Trophoblast cell (in vitro differentiated cells and primary cell): ENCODE measurements around the gene CD93. TPM values are rescaled to one million over a fixed set of nuclear protein-coding genes. Genes with fewer than 3 reads are reported as not detected.
A peak's percentile ranks its signal among the peaks of the same experiment; 100 is the strongest.

Source experiments
- DNase-seq, 2 donors: peaks; one replicate each; pipeline ENCODE4 v3.0.0-alpha.2; 2016
- H2AFZ ChIP-seq: 2 replicates; pipeline ENCODE4 v1.6.1; 2013; ENCODE audit warnings: low read length, moderate library complexity, mild to moderate bottlenecking; ENCODE audit not compliant: insufficient read depth, poor library complexity
- H2AK5ac ChIP-seq: 2 replicates; pipeline ENCODE4 v1.6.1; 2013; ENCODE audit warnings: mild to moderate bottlenecking, low read length
- H2BK120ac ChIP-seq: 2 replicates; pipeline ENCODE4 v1.6.1; 2013; ENCODE audit warnings: low read length, mild to moderate bottlenecking, moderate library complexity; ENCODE audit not compliant: insufficient read depth, poor library complexity
- H2BK12ac ChIP-seq: 2 replicates; pipeline ENCODE4 v1.6.1; 2013; ENCODE audit warnings: mild to moderate bottlenecking, low read length, moderate library complexity
- H2BK5ac ChIP-seq: 2 replicates; pipeline ENCODE4 v1.6.1; 2013; ENCODE audit warnings: low read length, low read depth, moderate library complexity, mild to moderate bottlenecking; ENCODE audit not compliant: poor library complexity
- H3K14ac ChIP-seq: 2 replicates; pipeline ENCODE4 v1.6.1; 2013; ENCODE audit warnings: mild to moderate bottlenecking, low read length
- H3K18ac ChIP-seq: 2 replicates; pipeline ENCODE4 v1.6.1; 2013; ENCODE audit warnings: mild to moderate bottlenecking, low read length
- H3K23ac ChIP-seq: 2 replicates; pipeline ENCODE4 v1.6.1; 2013; ENCODE audit warnings: low read length
- H3K27ac ChIP-seq: 2 replicates; pipeline ENCODE4 v1.5.1; 2013; ENCODE audit warnings: low read depth, mild to moderate bottlenecking, inconsistent platforms, low read length, moderate library complexity
- H3K27me3 ChIP-seq: 2 replicates; pipeline ENCODE4 v1.6.1; 2013; ENCODE audit warnings: inconsistent platforms, mild to moderate bottlenecking, low read length, moderate library complexity; ENCODE audit not compliant: insufficient read depth
- H3K36me3 ChIP-seq, 2 experiments: 1 replicate in 1 of 2; 2 replicates in 1 of 2; pipeline ENCODE4 v1.6.1; 2013; ENCODE audit warnings: low read length in 2 of 2, mild to moderate bottlenecking in 2 of 2, moderate library complexity in 1 of 2; ENCODE audit not compliant: insufficient read depth in 2 of 2, control insufficient read depth in 1 of 2
- H3K4ac ChIP-seq: 2 replicates; pipeline ENCODE4 v1.6.1; 2013; ENCODE audit warnings: low read depth, mild to moderate bottlenecking, low read length, moderate library complexity
- H3K4me1 ChIP-seq, 2 experiments: 1 replicate in 1 of 2; 2 replicates in 1 of 2; pipeline ENCODE4 v1.6.1; 2013; ENCODE audit warnings: low read length in 2 of 2, mild to moderate bottlenecking in 2 of 2, moderate library complexity in 1 of 2; ENCODE audit not compliant: insufficient read depth in 2 of 2, control insufficient read depth in 1 of 2
- H3K4me2 ChIP-seq: 2 replicates; pipeline ENCODE4 v1.6.1; 2013; ENCODE audit warnings: inconsistent platforms, mild to moderate bottlenecking, low read length, moderate library complexity
- H3K4me3 ChIP-seq: 2 replicates; pipeline ENCODE4 v1.5.1; 2013; ENCODE audit warnings: mild to moderate bottlenecking, low read depth, low read length, inconsistent platforms
- H3K79me1 ChIP-seq: one replicate; pipeline ENCODE4 v1.6.1; 2013; ENCODE audit warnings: low read length
- H3K79me2 ChIP-seq: 2 replicates; pipeline ENCODE4 v1.6.1; 2013; ENCODE audit warnings: low read length, mild to moderate bottlenecking; ENCODE audit not compliant: control insufficient read depth, insufficient read depth, poor library complexity
- H3K9ac ChIP-seq: 2 replicates; pipeline ENCODE4 v1.6.1; 2013; ENCODE audit warnings: mild to moderate bottlenecking, low read length
- H3K9me3 ChIP-seq: 2 replicates; pipeline ENCODE4 v1.6.1; 2013; ENCODE audit warnings: low read depth, mild to moderate bottlenecking, control low read depth, inconsistent platforms, low read length; ENCODE audit not compliant: insufficient read depth
- H4K12ac ChIP-seq: 2 replicates; pipeline ENCODE4 v1.6.1; 2013; ENCODE audit warnings: low read depth, mild to moderate bottlenecking, low read length, moderate library complexity
- H4K8ac ChIP-seq: 2 replicates; pipeline ENCODE4 v1.6.1; 2013; ENCODE audit warnings: low read depth, mild to moderate bottlenecking, low read length, moderate library complexity
- H4K91ac ChIP-seq: one replicate; pipeline ENCODE4 v1.6.1; 2013; ENCODE audit warnings: low read depth, mild to moderate bottlenecking, low read length, moderate library complexity
- WGBS: extraction: QIAGEN DNeasy Blood & Tissue Kit; methylation state at CpG from one replicate; pipeline ENCODE4 v1.1.7; 2013; ENCODE audit warnings: missing lambda C conversion rate; ENCODE audit not compliant: insufficient read length, insufficient coverage; ENCODE audit errors: extremely low coverage; 5-methylcytosine and 5-hydroxymethylcytosine counted together
- polyA plus RNA-seq: library from polyadenylated mRNA; stranded (reverse); fragments of 200-250 nt; gene quantifications from 2 replicates; pipeline ENCODE4 v1.2.3, GENCODE V29; 2013

CD93 gene
- under 0.01 TPM in 1 of 2 replicates, not detected in the other for polyA plus RNA-seq

GRCh38 chr20:23086056-23086566 is at the start of gene CD93:
Gene CD93 (minus strand): TSS chr20:23086324. CDS start chr20:23086192, 132 bp downstream.
- H2BK5ac ChIP-seq, result no peak within 1 kb of the TSS
- H2BK120ac ChIP-seq, result no peak within 1 kb of the TSS
- H3K18ac ChIP-seq, result no peak within 1 kb of the TSS
- no peaks in the 10 kb centered on the region for H3K79me1 ChIP-seq
- H3K36me3 ChIP-seq, result no peaks in the 10 kb centered on the region
- H3K4me2 ChIP-seq, result no peak within 1 kb of the TSS
- H3K9me3 ChIP-seq, result no peaks in the 10 kb centered on the region
- H3K4me3 ChIP-seq, result peak within 1 kb of the TSS; percentile 38
- no peak within 1 kb of the TSS for H4K12ac ChIP-seq
- no peaks in the 10 kb centered on the region for H3K79me2 ChIP-seq
- H3K9ac ChIP-seq, result no peak within 1 kb of the TSS
- H2BK12ac ChIP-seq, result no peak within 1 kb of the TSS
- peak; percentile 10 to 13 for DNase-seq
- H4K91ac ChIP-seq, result no peak within 1 kb of the TSS
- H2AFZ ChIP-seq, result no peak within 1 kb of the TSS
- H3K14ac ChIP-seq, result no peak within 1 kb of the TSS
- WGBS, result no CpG with 5 or more reads among the region's 28 CpGs
- no peak within 1 kb of the TSS for H3K27ac ChIP-seq
- no peak within 1 kb of the TSS for H4K8ac ChIP-seq
- H3K4me1 ChIP-seq, result no peaks in the 10 kb centered on the region
- no peak within 1 kb of the TSS for H2AK5ac ChIP-seq
- no peak within 1 kb of the TSS for H3K23ac ChIP-seq
- no peak within 1 kb of the TSS for H3K4ac ChIP-seq
- no peaks in the 10 kb centered on the region for H3K27me3 ChIP-seq

- Histone ChIP-seq H4K8ac (no peak overlapping the region), H3K9ac (no peak overlapping the region), H3K4me2 (no peak overlapping the region), H3K23ac (no peak overlapping the region), H3K27me3 (no peaks in the 10 kb centered on the region), H3K79me1 (no peaks in the 10 kb centered on the region), H2BK120ac (no peak overlapping the region), H3K9me3 (peaks cover 3% of the 10 kb centered on the region), H3K4me1 (no peaks in the 10 kb centered on the region), H2AK5ac (no peak overlapping the region), H3K27ac (no peak overlapping the region), H3K4me3 (peak overlapping the region; percentile 37), H3K79me2 (no peaks in the 10 kb centered on the region), H2BK12ac (no peak overlapping the region), H4K91ac (no peak overlapping the region), H2AFZ (no peak overlapping the region), H3K18ac (no peak overlapping the region), H2BK5ac (no peak overlapping the region), H3K14ac (no peak overlapping the region), H4K12ac (no peak overlapping the region), H3K36me3 (no peaks in the 10 kb centered on the region), H3K4ac (no peak overlapping the region)
- no peak for DNase-seq
- no CpG with 5 or more reads among the region's 8 CpGs for WGBS
Measured at GRCh38 chr20:23133560-23133998, 47.5 kb upstream of the CD93 start.

- H3K9me3 ChIP-seq, result peaks cover 3% of the 10 kb centered on the region
- H2BK12ac ChIP-seq, result no peak overlapping the region
- H3K14ac ChIP-seq, result no peak overlapping the region
- no peaks in the 10 kb centered on the region for H3K79me2 ChIP-seq
- H3K4me1 ChIP-seq, result no peaks in the 10 kb centered on the region
- no peak overlapping the region for H2AFZ ChIP-seq
- no peak overlapping the region for H4K8ac ChIP-seq
- no peak overlapping the region for H4K12ac ChIP-seq
- no peak overlapping the region for H3K4me3 ChIP-seq
- no peak overlapping the region for H3K23ac ChIP-seq
- no peak overlapping the region for H2BK120ac ChIP-seq
- no peaks in the 10 kb centered on the region for H3K27me3 ChIP-seq
- no peak overlapping the region for H2AK5ac ChIP-seq
- H3K4ac ChIP-seq, result no peak overlapping the region
- no peaks in the 10 kb centered on the region for H3K79me1 ChIP-seq
- H2BK5ac ChIP-seq, result no peak overlapping the region
- no peak overlapping the region for H3K9ac ChIP-seq
- H3K27ac ChIP-seq, result no peak overlapping the region
- H3K18ac ChIP-seq, result no peak overlapping the region
- WGBS, result no CpG with 5 or more reads among the region's 7 CpGs
- DNase-seq, result peak in 1 of 2 donors; percentile 42
- H4K91ac ChIP-seq, result no peak overlapping the region
- H3K4me2 ChIP-seq, result no peak overlapping the region
- H3K36me3 ChIP-seq, result no peaks in the 10 kb centered on the region
Measured at GRCh38 chr20:23132930-23133559, 46.9 kb upstream of the CD93 start.

- H2AK5ac ChIP-seq, result no peak overlapping the region
- no peak overlapping the region for H3K9ac ChIP-seq
- no peak overlapping the region for H2BK5ac ChIP-seq
- H4K8ac ChIP-seq, result no peak overlapping the region
- H2BK12ac ChIP-seq, result no peak overlapping the region
- no peak overlapping the region for H3K27ac ChIP-seq
- H3K4ac ChIP-seq, result no peak overlapping the region
- H3K79me2 ChIP-seq, result no peaks in the 10 kb centered on the region
- H3K4me1 ChIP-seq, result no peaks in the 10 kb centered on the region
- no peak overlapping the region for H3K14ac ChIP-seq
- no peaks in the 10 kb centered on the region for H3K79me1 ChIP-seq
- no peaks in the 10 kb centered on the region for H3K27me3 ChIP-seq
- H2BK120ac ChIP-seq, result no peak overlapping the region
- no CpG with 5 or more reads among the region's 14 CpGs for WGBS
- DNase-seq, result peak; percentile 75 to 88
- H4K12ac ChIP-seq, result no peak overlapping the region
- H4K91ac ChIP-seq, result no peak overlapping the region
- H3K36me3 ChIP-seq, result no peaks in the 10 kb centered on the region
- H2AFZ ChIP-seq, result no peak overlapping the region
- H3K18ac ChIP-seq, result no peak overlapping the region
- H3K4me2 ChIP-seq, result no peak overlapping the region
- no peak overlapping the region for H3K4me3 ChIP-seq
- no peak overlapping the region for H3K23ac ChIP-seq
- peaks cover 3% of the 10 kb centered on the region for H3K9me3 ChIP-seq
Measured at GRCh38 chr20:23132293-23132929, 46.3 kb upstream of the CD93 start.
